ENCODE results near the gene USP3.

GRCh38 chr15:63586790-63587189 is 82.4 kb downstream of the USP3 start:
- no peak for TF ChIP-seq POLR2AphosphoS5 (IDR thresholded peaks at IDR 0.05)
- no peak for TF ChIP-seq POLR2A (IDR thresholded peaks at IDR 0.05)

Measured in gastroesophageal sphincter (tissue), 2 donors.